Activated CD4-positive, alpha-beta T cell treated with anti-CD3 and anti-CD28 coated beads, Interleukin-2, amount 10 ng/mL, durations not matched to agents 24 days and 14 days (primary cell): ENCODE data around the gene SMYD1. TPM values are rescaled to one million over a fixed set of nuclear protein-coding genes. Genes with fewer than 3 reads are reported as not detected.

Experiments
- DNase-seq: peaks from one replicate; pipeline ENCODE4 v3.0.0; 2022
- H3K27ac Mint-ChIP-seq: one replicate; pipeline ENCODE4 v1.8.0; 2022; ENCODE audit warnings: mild to moderate bottlenecking, mixed read lengths
- H3K27me3 Mint-ChIP-seq: one replicate; pipeline ENCODE4 v1.8.0; 2022; ENCODE audit warnings: mixed read lengths
- H3K36me3 Mint-ChIP-seq: one replicate; pipeline ENCODE4 v1.8.0; 2022; ENCODE audit warnings: low read depth, mild to moderate bottlenecking, mixed read lengths
- H3K4me1 Mint-ChIP-seq: one replicate; pipeline ENCODE4 v1.8.0; 2021; ENCODE audit warnings: mixed read lengths
- H3K4me3 Mint-ChIP-seq: one replicate; pipeline ENCODE4 v1.8.0; 2022; ENCODE audit warnings: mild to moderate bottlenecking, moderate library complexity, mixed read lengths
- H3K9me3 Mint-ChIP-seq: one replicate; pipeline ENCODE4 v1.8.0; 2021; ENCODE audit warnings: mixed read lengths
- intact Hi-C: fragments of 100-400 bp; cut with micrococcal nuclease; formaldehyde crosslinking; loops from one replicate; pipeline ENCODE4 v1.15.1; 2023
- total RNA-seq: library from RNA; stranded (reverse); gene quantifications from 2 replicates; pipeline ENCODE4 v1.2.3, GENCODE V29; 2022

Gene SMYD1
- total RNA-seq, 1 donor from 2014 or later, result not detected

DNA sequence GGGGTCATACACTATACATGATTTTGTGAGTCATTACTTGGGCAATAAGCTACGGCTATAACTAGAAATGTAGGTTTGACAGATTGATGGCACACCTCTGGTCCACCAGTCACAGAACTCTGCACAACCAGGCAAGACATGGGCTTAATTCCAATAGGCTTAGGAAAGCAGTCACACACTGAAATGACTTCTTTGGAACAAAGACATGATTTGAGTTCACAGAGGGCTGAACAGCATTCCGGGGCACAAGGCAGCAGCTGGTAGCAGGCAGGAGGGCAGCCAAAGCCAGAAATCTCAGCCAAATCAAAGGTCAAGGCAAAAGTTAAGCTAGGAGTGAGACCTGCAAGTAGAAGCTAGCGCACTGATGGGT lies 32.8 kb downstream of the SMYD1 start:
- H3K27ac Mint-ChIP-seq, result no peak overlapping the region
- no peak for DNase-seq
- H3K27me3 Mint-ChIP-seq, result no peaks in the 10 kb centered on the region
- no peak overlapping the region for H3K4me3 Mint-ChIP-seq
- H3K36me3 Mint-ChIP-seq, result no peaks in the 10 kb centered on the region
- H3K4me1 Mint-ChIP-seq, result no peaks in the 10 kb centered on the region
- H3K9me3 Mint-ChIP-seq, result no peaks in the 10 kb centered on the region
- intact Hi-C loops, result no loop called here

DNA sequence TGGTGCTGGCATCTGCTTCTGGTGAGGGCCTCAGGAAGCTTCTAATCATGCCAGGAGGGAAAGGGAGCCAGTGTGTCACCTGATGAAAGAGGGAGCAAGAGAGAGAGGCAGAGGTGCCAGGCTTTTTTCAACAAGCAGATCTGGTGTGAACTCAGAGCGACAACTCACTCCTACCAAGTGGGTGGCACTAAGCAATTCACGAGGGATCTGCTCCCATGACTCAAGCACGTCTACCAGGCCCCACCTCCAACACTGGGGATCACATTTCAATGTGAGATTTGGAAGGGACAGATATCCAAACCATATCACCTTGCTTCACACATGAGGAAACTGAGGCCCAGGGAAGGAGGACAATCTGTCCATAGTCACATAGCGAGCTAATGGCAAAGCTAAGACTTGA lies 41.2 kb downstream of the SMYD1 start:
- intact Hi-C loops, result no loop called here
- H3K36me3 Mint-ChIP-seq, result no peaks in the 10 kb centered on the region
- H3K27me3 Mint-ChIP-seq, result no peaks in the 10 kb centered on the region
- DNase-seq, result no peak
- H3K4me3 Mint-ChIP-seq, result no peak overlapping the region
- no peaks in the 10 kb centered on the region for H3K9me3 Mint-ChIP-seq
- H3K27ac Mint-ChIP-seq, result no peak overlapping the region
- no peaks in the 10 kb centered on the region for H3K4me1 Mint-ChIP-seq

DNA sequence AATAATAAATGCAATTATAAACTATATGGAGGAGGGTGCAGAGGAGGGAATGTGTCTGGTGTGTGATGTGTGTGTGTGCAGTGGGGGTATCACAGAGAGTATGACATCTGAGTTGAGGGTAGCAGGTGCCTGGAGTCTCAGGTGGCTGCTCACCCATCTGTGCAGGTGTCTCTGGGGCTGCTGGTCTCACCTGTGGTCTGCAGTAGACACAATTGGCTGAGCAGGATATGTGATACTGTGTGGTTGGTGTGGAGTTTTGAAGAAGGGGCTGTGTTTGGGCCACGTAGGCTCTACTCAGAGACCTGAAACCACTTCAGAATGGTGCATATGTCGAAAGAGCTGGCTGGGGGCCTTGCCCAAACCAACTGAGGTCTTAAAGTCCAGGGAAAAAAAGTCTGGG lies 43.2 kb downstream of the SMYD1 start:
- Mint-ChIP-seq H3K4me1 (no peaks in the 10 kb centered on the region), H3K4me3 (no peak overlapping the region), H3K27ac (no peak overlapping the region), H3K9me3 (no peaks in the 10 kb centered on the region), H3K36me3 (no peaks in the 10 kb centered on the region), H3K27me3 (no peaks in the 10 kb centered on the region)
- intact Hi-C loops, result no loop called here
- DNase-seq, result no peak

DNA sequence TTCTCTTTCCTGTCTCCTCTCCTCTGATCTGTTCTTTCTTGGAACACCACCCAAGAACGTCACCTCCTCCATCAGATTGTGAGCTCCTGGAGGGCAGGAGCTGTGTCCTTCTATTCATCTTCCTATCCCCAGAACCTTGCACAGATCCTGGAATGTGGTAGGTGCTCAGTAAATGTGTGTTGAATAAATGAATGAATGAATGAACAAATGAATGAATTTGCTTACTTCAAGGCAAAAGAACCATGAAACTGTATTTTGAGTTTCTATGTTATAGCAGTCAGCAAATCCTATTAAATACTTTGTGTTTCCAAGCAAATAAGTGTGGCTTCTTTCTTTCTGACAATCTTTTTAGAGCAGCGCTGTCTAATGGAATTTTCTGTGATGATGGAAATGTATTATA lies 45.4 kb downstream of the SMYD1 start:
- DNase-seq, result no peak
- no peaks in the 10 kb centered on the region for H3K36me3 Mint-ChIP-seq
- H3K27ac Mint-ChIP-seq, result no peak overlapping the region
- no peak overlapping the region for H3K4me3 Mint-ChIP-seq
- intact Hi-C loops, result no loop called here
- peaks cover 2% of the 10 kb centered on the region for H3K27me3 Mint-ChIP-seq
- no peaks in the 10 kb centered on the region for H3K4me1 Mint-ChIP-seq
- no peaks in the 10 kb centered on the region for H3K9me3 Mint-ChIP-seq

DNA sequence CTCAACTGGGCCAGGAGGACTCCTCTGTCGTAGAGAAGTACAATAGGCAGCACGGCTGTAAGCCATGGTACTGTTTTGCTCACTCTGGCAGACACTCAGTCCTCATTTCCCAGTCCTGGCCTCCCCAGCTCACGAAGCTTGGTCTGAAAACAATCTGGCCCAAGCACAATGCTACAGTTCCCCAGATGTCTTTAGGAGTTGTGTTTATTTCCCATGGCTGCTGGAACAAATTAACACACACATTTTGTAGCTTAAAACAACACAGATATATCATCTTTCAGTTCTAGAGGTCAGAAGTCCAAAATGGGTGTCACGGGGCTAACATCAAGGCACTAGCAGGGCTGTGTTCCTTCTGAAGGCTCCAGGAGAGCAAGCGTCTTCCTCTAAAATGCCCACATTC lies 47.3 kb downstream of the SMYD1 start:
- intact Hi-C loops, result no loop called here
- no peaks in the 10 kb centered on the region for H3K36me3 Mint-ChIP-seq
- H3K27ac Mint-ChIP-seq, result no peak overlapping the region
- no peaks in the 10 kb centered on the region for H3K4me1 Mint-ChIP-seq
- H3K27me3 Mint-ChIP-seq, result peaks cover 2% of the 10 kb centered on the region
- H3K4me3 Mint-ChIP-seq, result no peak overlapping the region
- no peak for DNase-seq
- no peaks in the 10 kb centered on the region for H3K9me3 Mint-ChIP-seq

DNA sequence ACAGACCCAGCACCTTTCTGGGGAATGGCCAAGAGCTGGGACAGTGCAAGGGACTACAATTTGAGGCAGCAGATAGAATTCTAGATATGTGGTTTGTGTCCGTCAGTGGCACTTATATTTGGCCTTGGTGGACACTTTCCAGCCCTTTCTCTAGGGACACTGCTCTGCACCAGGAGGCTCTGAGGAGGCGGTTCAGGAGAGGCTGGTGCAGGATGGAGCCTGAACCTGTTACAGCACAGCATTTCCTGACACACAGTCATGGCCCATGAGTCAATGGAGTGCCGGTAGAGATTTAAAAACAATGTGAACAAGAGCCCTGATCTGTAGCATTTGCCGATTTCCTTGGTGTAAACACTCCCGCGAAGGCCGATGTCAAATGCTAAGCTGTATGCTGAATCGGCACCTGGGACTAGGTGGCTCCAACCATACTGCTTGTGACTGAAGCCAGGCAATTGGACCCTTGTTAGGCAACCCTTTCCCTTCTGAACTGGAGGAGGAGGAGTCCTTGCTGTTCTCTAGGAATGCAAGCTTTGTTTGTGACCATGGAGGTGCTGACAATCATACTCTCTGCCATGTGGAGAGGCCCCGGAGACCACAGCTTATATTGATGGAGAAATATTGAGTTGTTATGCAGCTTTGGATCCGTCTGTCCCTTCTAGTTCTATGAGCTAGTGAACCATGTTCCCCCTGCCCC lies 48.3 kb downstream of the SMYD1 start:
- no peak overlapping the region for H3K4me3 Mint-ChIP-seq
- no peak overlapping the region for H3K27ac Mint-ChIP-seq
- DNase-seq, result no peak
- no peaks in the 10 kb centered on the region for H3K4me1 Mint-ChIP-seq
- peaks cover 3% of the 10 kb centered on the region for H3K27me3 Mint-ChIP-seq
- no peaks in the 10 kb centered on the region for H3K9me3 Mint-ChIP-seq
- no peaks in the 10 kb centered on the region for H3K36me3 Mint-ChIP-seq
- intact Hi-C loops, result no loop called here

DNA sequence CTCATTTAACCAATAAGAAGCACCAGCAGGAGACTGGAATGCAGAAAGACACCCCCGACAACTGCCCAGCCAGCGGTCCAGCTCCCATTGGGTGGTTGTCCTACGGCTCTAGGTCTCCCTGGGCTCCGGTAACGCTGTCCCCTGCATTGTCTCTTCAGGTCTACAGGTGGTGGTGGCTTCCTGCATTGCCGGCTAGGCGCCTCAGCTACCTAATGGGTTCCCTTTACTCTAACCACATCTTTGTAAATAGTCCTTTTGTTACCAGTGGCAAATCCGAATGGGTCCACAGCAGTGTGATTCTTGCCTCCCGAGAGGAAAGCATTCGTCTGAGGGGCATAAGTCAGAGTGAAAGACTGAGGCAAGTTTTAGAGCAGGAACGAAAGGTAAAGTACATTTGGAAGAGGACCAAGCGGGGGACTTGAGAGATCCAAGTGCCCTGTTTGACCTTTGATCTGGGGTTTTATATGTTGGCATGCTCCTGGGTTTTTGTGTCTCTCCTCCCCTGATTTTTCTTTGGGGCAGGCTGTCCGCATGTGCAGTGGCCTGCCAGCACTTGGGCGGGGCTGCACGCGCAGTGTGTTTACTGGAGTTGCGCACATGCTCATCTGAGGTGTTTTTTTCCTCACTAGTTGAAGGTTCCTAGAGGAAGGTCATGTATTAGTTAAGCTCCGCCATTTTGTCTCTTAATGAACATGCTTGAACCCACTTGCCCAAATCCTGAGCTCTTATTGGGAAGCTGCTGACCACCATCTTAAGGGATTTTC lies 49.2 kb downstream of the SMYD1 start:
- intact Hi-C loops, result no loop called here
- H3K9me3 Mint-ChIP-seq, result no peaks in the 10 kb centered on the region
- DNase-seq, result no peak
- no peak overlapping the region for H3K27ac Mint-ChIP-seq
- no peak overlapping the region for H3K4me3 Mint-ChIP-seq
- peaks cover 5% of the 10 kb centered on the region for H3K27me3 Mint-ChIP-seq
- no peaks in the 10 kb centered on the region for H3K4me1 Mint-ChIP-seq
- H3K36me3 Mint-ChIP-seq, result no peaks in the 10 kb centered on the region

DNA sequence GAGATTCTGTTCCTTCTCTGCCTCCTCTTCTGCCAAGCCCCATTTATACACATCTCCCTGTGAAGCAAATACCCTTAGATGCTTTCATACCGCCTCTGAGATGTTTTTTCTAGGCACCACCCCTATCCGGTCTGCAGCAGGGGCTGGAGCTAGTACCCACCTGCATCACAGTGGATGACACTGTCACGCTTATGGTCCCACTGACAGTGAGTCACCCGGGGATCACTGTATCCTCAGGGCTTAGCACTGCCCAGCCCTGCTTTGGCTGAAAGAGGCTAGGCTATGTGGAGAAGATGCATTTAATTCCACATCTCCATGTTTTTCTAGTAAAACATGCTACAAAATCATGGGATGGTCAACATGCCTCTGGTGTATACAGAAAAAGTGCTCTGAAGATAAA lies 50.3 kb downstream of the SMYD1 start:
- Mint-ChIP-seq H3K4me1 (no peaks in the 10 kb centered on the region), H3K36me3 (no peaks in the 10 kb centered on the region), H3K4me3 (no peak overlapping the region), H3K9me3 (no peaks in the 10 kb centered on the region), H3K27ac (no peak overlapping the region), H3K27me3 (peaks cover 7% of the 10 kb centered on the region)
- no peak for DNase-seq
- intact Hi-C loops, result no loop called here

DNA sequence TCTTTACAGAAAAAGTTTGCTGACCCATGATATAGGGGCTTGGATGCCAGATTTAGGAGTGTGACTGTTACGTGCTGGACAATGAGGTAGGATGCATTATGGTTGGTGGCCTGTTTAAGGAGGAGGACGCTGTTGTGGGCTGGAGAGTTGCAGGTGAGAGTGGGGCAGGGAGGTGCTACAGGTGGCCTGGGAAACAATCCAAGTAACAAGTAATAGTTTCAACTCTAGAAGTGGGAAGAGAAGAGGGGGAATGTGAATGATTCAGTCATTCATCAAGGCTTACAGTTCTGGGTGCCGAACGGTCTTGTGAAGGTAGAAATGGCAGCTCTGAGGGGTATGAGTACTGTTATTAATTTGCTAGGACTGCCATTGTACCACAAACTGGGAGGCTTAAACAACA lies 54.1 kb downstream of the SMYD1 start:
- H3K36me3 Mint-ChIP-seq, result no peaks in the 10 kb centered on the region
- H3K9me3 Mint-ChIP-seq, result no peaks in the 10 kb centered on the region
- no peaks in the 10 kb centered on the region for H3K4me1 Mint-ChIP-seq
- DNase-seq, result no peak
- H3K4me3 Mint-ChIP-seq, result no peak overlapping the region
- H3K27ac Mint-ChIP-seq, result no peak overlapping the region
- intact Hi-C loops, result no loop called here
- H3K27me3 Mint-ChIP-seq, result peaks cover 15% of the 10 kb centered on the region

DNA sequence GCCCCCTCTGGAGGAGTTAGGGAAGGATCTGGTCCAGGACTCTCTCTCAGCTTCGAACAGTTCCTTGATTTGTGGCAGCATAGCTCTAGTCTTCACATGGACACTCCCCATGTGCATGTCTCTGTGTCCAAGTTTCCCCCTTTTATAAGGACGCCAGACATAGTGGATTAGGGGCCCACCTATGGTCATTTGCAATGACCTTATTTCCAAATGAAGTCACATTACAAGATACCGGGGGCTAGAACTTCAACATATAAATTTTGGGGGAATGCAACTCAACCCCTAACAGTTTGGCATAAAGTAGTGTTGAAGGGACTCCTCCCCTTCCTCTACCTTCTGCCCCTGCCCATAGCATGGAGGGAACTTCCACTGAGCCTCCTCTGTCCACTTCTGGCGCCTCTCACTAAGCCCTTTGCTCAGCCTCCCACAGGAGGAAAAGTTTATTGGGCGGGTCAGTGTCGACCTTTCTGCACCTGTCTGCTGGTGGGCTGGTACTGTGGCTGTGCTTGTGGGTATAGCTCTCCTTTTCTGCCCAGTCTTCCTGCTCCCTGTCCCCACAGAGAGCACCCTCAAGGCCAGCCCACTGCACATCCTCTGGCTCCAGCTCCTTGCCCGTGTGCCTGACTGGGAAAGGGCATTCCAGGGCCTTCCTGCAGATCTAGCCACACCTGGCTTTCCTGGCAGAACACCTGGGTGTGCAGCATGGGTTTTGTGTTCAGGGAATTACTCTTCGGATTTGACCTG lies 54.7 kb downstream of the SMYD1 start:
- Mint-ChIP-seq H3K27me3 (peaks cover 13% of the 10 kb centered on the region), H3K4me3 (no peak overlapping the region), H3K27ac (no peak overlapping the region), H3K36me3 (no peaks in the 10 kb centered on the region), H3K4me1 (no peaks in the 10 kb centered on the region), H3K9me3 (no peaks in the 10 kb centered on the region)
- intact Hi-C loops, result no loop called here
- DNase-seq, result no peak

DNA sequence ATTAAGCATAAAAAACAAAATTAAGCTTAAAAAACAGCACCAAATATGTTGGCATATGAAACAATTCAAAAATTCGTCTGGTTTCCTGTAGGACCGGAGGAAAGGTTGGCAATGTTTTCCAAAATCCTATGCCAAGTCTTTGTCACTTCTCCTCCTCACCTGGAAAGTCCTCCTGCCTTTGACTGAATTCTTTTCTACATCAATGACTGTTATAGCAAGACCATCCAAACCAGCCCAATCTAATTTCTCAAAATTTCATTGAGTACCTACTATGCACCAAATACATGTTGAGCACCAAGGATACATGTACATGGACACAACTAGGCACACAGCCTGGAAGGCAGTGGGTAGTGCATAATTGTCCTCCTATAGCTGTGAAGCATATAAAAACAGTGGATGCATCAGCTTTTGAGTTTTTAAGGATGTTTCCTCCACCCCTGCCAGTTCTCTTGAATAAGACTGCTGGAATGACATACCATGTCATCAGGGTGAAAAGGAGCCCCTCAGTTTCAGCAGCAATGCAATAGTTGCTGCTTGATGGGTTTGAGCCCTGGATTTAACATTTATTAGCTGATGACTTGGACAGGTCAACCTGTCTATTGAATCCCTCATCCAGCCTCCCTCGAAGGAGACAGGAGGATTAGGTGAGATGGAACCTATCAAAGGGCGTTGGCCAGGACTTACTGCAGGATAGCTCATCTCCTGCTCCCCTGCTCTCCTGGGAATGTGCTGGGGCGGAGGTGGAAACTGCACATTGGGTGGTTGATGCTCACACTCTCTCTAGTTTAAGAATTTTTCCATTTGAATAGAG lies 55.7 kb downstream of the SMYD1 start:
- intact Hi-C loops, result no loop called here
- peaks cover 13% of the 10 kb centered on the region for H3K27me3 Mint-ChIP-seq
- H3K36me3 Mint-ChIP-seq, result no peaks in the 10 kb centered on the region
- H3K9me3 Mint-ChIP-seq, result no peaks in the 10 kb centered on the region
- DNase-seq, result no peak
- no peaks in the 10 kb centered on the region for H3K4me1 Mint-ChIP-seq
- H3K4me3 Mint-ChIP-seq, result no peak overlapping the region
- no peak overlapping the region for H3K27ac Mint-ChIP-seq

DNA sequence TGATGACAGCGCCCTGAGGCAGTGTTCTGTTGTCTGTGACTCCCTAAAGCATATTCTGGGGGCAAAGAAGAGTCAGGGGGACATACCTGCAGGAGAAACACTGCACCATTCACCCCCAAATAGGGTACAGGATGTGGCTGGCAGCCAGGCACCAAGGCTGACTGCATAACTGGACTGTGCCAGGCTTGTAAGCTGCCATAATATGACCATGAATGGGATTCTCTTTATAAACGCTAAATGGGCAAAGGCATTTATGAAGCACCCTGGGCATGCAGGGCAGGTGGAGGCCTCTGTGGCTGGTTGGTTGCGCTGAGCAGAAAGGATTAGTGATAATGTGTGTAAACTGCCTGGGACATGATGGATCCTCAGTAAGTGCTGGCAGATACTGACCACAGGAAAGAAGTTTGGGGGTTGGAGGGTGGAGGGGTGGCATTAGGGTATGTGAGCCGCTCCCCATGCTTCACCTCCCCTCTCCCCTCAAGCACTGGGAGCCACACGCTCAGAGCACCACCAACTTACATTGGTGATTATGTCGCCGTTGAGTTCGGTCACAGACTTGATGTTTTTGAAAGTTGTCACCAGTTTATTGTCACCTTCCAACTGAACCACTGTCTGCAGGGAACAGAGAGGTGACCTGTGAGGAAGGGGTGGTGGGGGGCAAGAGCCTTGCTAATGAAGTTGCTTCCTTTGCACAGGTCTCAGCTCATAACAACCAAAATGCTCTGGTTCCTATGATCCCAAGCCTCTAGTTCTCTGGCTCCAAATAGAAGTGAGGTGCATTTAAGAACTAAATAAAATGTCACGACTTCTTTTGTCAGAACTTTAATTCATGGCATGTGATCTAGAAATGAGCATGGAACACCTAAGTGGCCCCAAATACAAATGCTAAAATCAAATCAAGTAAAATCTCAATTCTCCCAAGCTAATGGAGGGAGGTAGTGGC lies 56.6 kb downstream of the SMYD1 start:
- intact Hi-C loops, result no loop called here
- Mint-ChIP-seq H3K27ac (no peak overlapping the region), H3K4me1 (no peaks in the 10 kb centered on the region), H3K36me3 (no peaks in the 10 kb centered on the region), H3K27me3 (peaks cover 13% of the 10 kb centered on the region), H3K9me3 (no peaks in the 10 kb centered on the region), H3K4me3 (no peak overlapping the region)
- DNase-seq, result no peak

DNA sequence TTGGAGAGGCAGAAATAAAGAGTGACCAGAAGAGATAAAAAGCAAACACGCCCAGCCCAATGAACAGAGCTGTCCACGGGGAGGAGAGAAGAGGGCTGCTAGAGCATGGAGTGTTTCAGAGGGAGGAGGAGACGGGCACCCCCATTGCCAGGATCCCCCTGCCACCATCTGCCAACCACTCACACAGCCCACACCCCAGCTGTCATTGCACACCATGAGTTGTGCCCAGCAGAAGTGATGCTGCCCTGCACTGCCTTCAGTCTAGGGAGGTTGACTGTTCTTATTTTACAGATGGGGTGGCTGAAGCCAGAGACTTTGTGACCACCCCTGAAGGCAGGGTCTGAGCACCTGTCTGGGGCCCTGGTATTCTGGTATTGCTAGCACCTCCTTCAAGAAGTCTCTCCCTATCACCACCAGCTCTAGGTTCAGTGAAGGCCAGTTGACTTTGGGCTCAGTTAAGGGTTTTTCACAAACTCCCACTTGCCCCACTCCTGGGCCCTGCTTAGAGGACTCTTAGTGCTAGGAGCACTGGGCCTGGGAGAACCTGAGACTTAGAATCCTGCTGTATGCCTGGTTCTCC lies 57.8 kb downstream of the SMYD1 start:
- Mint-ChIP-seq H3K27me3 (peaks cover 13% of the 10 kb centered on the region), H3K4me1 (no peaks in the 10 kb centered on the region), H3K4me3 (no peak overlapping the region), H3K36me3 (no peaks in the 10 kb centered on the region), H3K27ac (no peak overlapping the region), H3K9me3 (no peaks in the 10 kb centered on the region)
- intact Hi-C loops, result no loop called here
- no peak for DNase-seq
